Measurements from ENCODE around the gene VCL. TPM values are rescaled to one million over a fixed set of nuclear protein-coding genes. Genes with fewer than 3 reads are reported as not detected.

The VCL gene
- total RNA-seq, 1 experiment from 2014 or later, result 106 TPM

- Histone ChIP-seq H3K27ac (ENCODE audit: low read depth, low read length) (no peak overlapping the region), H3K36me3 (ENCODE audit: control insufficient read depth in 1 of 2, insufficient read depth in 2 of 2, low read length in 2 of 2) (peaks cover 58 to 83% of the 10 kb centered on the region in 2 experiments), H3K4me3 (replicated peaks in 1 of 2; ENCODE audit: low read depth in 1 of 2, low read length in 2 of 2) (no peak overlapping the region), H3K9ac (ENCODE audit: low read length) (no peak overlapping the region), H3K27me3 (ENCODE audit: insufficient read depth, low read length) (no peaks in the 10 kb centered on the region), H4K20me1 (ENCODE audit: insufficient read depth) (no peaks in the 10 kb centered on the region), H3K9me2 (ENCODE audit: insufficient read depth) (no peaks in the 10 kb centered on the region), H3K4me1 (ENCODE audit: control insufficient read depth in 1 of 2, insufficient read depth in 2 of 2, low read length in 2 of 2) (no peaks in the 10 kb centered on the region), H3K4me2 (ENCODE audit: low read length) (no peak overlapping the region), H2AFZ (ENCODE audit: low read depth, low read length, poor library complexity, severe bottlenecking) (no peak overlapping the region), H3K9me3 (ENCODE audit: control insufficient read depth in 1 of 2, insufficient read depth in 1 of 2, low read depth in 1 of 2, low read length in 2 of 2) (no peaks in the 10 kb centered on the region), H3K79me2 (ENCODE audit: insufficient read depth, low read length) (peaks cover 24% of the 10 kb centered on the region; the same call in 1 of the 2 replicates)
- CTCF ChIA-PET, result no interaction called here
- TF ChIP-seq ZFX (IDR thresholded peaks at IDR 0.05) (no peak), JUND (IDR thresholded peaks at IDR 0.05) (no peak), ELF1 (IDR thresholded peaks at IDR 0.05; ENCODE audit: borderline replicate concordance, low read depth) (no peak), SP1 (IDR thresholded peaks at IDR 0.05; ENCODE audit: low read depth) (no peak), YY1 (IDR thresholded peaks at IDR 0.05; ENCODE audit: extremely low read depth, insufficient replicate concordance, low read depth, low read length) (no peak), FOSL1 (IDR thresholded peaks at IDR 0.05; ENCODE audit: low read depth) (no peak), POLR2AphosphoS5 (IDR thresholded peaks at IDR 0.05; ENCODE audit: low read depth, low read length) (no peak), ZBTB33 (IDR thresholded peaks at IDR 0.05; ENCODE audit: extremely low read depth, insufficient replicate concordance, low read length) (no peak), EGR1 (IDR thresholded peaks at IDR 0.05; ENCODE audit: low read depth) (no peak), CBX3 (IDR thresholded peaks at IDR 0.05; ENCODE audit: low read depth) (no peak), EZH2 (IDR thresholded peaks at IDR 0.05) (no peak), CTCF (IDR thresholded peaks at IDR 0.05 in 2 of 3, conservative IDR thresholded peaks at IDR 0.05 in 1 of 3; ENCODE audit: borderline replicate concordance in 1 of 3, insufficient read depth in 1 of 3, low read depth in 2 of 3, low read length in 2 of 3) (no peak)
- RAD21 ChIA-PET (ENCODE audit: low non-redundant PET in 1 of 2, low total read pairs in 2 of 2, uncharacterized antibody in 2 of 2, unreplicated experiment in 2 of 2), result no interaction called here
- DNase-seq (ENCODE audit: low read depth, low spot score) (no peak), ATAC-seq (no peak)
- intact Hi-C loops (cut with micrococcal nuclease), result no loop called here
- BruUV-seq (replicated peaks), result no TSS peak
- POLR2A ChIA-PET, result no interaction called here
These were observed 113.9 kb downstream of the VCL start for GRCh38 chr10:74111799-74112198.

Data from HCT116 (cell line).